HG03095 (cell line): ENCODE measurements around the gene MUC15.

Experiments
- ATAC-seq: cut with Tn5 transposase; IDR thresholded peaks from one replicate; pipeline ENCODE4 v1.9.1; 2021; ENCODE audit warnings: moderate library complexity; ENCODE audit not compliant: unreplicated experiment

MUC15 gene

DNA sequence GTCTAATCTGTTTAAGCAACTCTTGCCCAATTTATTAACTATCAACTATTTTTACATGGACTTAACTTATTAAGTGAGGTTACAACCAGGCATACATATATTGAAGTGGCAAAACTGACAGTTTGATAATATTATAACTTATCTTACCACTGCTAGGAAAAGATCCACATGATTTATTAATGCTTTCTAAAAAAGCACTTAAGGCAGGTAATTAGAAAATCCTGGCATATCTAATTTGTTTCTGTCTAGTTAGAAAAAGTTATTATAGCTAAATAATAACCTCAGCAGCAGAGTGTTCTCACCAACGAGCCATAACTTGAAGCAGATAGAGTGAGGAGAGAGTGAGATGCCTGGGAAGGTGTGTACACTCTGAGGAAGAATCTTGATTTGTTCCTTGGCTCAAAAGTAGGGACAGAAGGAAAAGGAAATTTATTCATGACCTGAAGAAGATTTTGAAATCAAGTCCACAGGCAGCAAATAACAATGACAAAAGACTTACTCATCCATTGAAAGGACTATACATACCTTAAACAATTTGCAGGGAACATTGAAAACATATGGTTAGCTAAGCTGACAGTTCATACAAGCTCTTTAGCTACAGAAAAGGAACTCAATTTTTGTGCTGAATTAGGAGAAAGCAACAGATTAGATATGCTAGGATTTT lies 7.1 kb upstream of the MUC15 start:
- ATAC-seq: no peak

GRCh38 chr11:26575946-26576345 lies 3.9 kb upstream of the MUC15 start:
- ATAC-seq: no peak

- ATAC-seq: no peak
These were observed 1.8 kb upstream of the MUC15 start for GRCh38 chr11:26573896-26574295.

DNA sequence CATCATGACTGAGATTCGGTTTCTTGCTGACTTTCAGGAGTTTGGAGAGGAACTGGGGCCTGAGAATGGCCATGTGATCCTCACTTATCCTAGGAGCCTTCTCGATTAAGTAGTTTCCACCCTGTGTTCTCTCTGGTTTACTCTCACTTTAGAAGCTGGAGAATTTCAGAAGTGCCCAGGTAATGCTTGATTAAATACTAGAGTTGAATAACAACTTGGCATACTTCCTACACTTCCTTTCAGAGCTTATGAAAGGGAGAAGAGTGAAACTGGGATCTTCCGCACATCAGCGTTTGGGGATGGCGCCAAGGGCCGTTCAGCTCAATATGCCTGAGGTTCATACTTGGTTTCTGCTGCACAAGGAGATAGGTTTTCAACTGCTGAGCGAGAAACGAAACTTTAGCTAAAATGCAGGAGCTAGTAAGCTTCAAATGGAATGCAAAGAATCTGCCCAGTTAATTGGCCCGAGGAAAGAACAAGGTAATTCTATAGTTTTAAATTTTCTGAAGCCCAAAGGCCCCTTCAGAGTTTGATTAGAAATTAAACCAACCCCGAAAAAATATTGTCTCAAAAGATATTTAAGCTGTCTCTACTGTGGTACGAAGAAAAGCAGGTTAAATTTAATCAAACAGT lies 823 bp upstream of the MUC15 start:
- ATAC-seq: no peak

GRCh38 chr11:26569646-26570045 lies 2.4 kb downstream of the MUC15 start:
- ATAC-seq: no peak

DNA sequence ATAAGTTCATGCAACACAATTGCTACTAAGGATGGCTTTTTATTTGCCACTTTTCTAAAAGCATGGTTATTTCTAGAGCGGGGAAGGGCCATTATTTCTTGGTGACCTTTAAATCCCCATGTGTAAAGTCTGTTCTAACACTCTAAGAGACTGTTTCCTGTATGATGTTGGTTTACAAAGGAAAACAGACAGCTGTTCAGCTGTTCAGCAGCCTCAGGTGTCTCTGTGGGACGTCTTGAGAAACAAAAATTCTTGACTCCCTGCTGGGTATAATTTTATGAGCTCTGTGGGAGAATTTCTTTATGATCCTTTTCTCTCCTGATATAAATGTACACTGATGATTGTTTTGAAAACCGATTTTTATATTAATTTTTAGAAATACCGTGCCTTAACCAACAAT lies 13.9 kb downstream of the MUC15 start:
- no peak for ATAC-seq

DNA sequence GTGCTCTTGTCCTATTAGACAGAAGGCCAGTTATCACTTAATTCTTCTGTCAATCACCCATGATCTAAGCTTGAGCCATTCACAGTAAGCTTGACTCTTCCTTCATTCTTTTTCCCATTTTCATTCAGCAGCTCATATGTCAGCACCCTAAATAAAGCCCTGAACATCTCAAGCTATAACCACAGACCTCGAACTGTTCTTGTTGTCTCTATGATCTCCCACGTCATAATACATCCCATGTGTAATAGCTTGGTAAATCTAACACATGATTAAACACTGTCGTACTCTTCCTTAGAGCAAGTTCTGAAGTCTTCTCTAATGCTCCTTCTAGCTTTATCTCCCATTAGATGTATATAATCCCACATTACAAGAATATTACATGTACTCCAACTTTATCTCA lies 14.4 kb downstream of the MUC15 start:
- ATAC-seq: no peak

- ATAC-seq: no peak
These were observed 15.5 kb downstream of the MUC15 start for GRCh38 chr11:26556582-26556981.

DNA sequence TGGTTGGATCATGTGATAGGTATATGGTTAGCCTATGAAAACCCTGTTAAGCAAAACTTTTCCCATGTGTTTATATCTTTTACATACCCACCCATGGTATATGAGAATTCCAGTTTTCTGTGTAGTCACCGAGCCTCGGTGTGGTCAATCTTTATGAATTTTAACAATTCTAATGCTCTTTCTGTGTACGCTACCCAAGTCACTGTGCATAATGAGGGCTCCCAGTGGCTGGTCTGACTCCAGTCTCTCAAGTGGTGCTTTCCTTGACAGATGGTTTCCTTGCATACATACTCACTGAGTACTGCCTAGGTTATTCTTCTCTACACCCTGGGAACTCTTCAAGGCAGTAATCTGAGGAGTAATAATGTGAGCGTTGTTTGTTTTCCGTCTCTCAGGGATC lies 17.6 kb downstream of the MUC15 start:
- ATAC-seq: no peak

GRCh38 chr11:26553182-26553581 lies 18.9 kb downstream of the MUC15 start:
- ATAC-seq: no peak

DNA sequence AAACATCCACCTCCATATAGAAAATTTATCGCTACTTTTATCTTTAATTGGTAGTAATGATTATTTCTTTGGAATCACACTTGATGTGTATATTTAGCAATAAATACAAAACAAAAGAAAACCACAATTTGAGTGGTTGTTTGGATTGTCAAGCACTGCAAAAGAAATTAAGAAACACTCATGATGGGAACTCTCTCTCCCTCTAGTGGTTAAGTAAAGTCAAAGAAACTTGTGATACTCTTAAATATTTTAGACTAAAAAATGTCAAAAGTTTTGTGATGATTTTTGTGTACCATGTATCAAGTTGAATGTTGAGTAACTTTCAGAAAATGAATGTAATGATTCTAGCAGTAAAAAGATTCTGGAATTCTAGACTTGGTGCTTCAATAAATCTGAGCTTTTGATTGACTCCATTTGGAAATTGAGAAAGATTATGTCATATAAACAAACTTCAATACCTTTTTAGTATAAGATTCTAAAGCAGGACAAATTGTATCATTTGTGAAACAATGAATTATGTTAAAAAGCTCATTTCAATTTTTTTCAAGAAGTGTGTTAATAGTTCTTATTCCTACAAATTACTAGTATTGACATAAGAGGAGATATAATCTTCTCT lies 20.8 kb downstream of the MUC15 start:
- ATAC-seq: no peak

DNA sequence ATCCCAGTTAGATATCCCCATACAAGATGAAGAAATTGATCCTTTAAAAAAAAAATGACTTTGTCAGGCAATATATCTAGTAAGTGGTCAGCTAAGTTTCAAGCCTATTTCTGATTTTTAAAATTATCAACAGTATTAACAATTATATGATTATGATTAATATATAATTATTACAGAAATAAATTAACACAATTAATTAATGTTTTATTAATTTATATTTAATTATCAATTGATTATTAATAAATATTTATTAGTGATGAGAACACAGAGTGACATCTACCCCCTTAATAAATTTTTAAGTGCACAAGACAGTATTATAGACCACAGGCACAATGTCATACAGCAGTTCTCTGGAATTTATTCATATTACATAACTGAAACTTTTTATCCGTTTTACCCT lies 22.0 kb downstream of the MUC15 start:
- no peak for ATAC-seq

- no peak for ATAC-seq
These were observed 22.9 kb downstream of the MUC15 start for GRCh38 chr11:26549176-26549575.

GRCh38 chr11:26541870-26542269 lies 30.2 kb downstream of the MUC15 start:
- no peak for ATAC-seq

- no peak for ATAC-seq
These were observed 32.5 kb downstream of the MUC15 start for GRCh38 chr11:26539517-26539916.

DNA sequence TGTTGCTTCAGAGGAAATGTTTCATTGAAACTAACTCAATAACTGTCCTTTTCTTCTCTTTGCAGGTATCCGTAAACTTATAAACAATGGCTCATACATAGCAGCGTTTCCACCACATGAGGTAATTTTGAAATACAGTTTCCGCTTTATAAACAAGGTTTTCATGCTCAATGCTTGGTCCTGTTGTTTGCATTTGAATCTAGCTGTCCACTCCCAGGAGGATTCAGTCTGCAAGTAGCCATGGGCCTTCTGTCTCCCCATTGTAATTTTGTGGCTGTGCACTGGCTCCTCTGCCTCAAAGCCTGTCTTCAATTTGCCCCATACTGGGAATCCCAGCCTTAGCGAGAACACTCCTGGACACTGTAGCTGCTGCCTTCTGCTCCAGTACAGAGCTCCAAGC lies 34.7 kb downstream of the MUC15 start:
- ATAC-seq: no peak

- ATAC-seq: no peak
These were observed 44.4 kb downstream of the MUC15 start for GRCh38 chr11:26527685-26528084.

- no peak for ATAC-seq
These were observed 49.0 kb downstream of the MUC15 start for GRCh38 chr11:26522912-26523610.

DNA sequence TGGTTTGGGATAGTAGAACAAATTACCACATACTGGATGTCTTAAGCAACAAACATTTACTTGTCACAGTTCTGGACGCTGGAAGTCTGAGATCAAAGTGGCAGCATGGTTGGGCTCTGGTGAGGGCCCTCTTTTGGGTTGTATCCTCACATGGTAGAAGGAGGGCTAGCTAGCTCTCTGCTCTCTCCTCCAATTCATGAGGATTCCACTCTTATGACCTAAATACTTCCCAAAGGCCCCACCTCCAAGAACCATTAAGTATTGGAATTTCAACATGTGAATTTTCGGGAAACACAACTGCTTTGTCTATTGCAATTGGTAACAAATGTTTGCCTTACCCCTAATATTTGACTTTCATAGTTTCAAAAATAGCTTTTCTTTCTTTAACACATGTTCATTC lies 52.6 kb downstream of the MUC15 start:
- ATAC-seq: no peak

DNA sequence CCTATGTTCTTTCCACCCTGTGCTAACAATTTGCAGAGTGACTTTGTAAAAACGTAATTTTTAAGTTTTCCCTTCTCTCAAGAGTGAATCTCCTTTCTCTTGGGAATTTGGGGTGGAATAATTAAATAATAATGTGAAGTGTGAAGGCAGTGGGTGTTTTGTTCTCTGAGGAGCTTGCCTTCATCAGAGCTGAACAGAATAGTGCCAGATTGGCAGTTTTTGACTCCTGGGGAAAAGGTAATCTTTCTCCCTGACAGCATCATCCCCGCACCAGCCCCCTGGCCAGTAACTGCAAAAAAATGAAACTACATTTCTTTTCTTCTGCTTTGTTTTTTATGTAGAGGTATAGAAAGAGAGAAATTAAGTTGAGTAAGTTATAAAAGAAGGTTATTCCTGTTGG lies 59.9 kb downstream of the MUC15 start:
- ATAC-seq: no peak

DNA sequence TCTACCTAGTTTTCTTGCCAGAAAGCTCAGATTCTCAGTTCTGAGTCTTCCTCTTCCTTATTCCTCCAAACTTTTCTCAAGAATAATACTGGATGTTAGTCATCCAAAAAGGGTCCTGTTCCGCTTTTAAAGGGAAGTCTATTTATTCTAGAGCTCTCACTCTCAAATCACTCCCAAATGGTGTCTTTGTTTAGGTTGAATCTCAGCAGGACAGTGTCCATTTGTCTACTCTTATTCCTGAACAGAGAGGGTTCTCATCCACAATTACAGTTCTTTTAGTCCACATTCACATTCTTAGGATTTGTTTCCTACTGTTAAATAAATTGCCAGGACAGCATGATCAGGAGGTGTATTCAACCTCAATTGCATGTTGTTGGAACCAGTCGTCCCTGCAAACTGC lies 61.3 kb downstream of the MUC15 start:
- no peak for ATAC-seq

GRCh38 chr11:26510164-26510563 lies 61.9 kb downstream of the MUC15 start:
- ATAC-seq: no peak
